Activated CD4-positive, CD25-positive, alpha-beta regulatory T cell treated with anti-CD3 and anti-CD28 coated beads, Interleukin-2, amount 50 U/mL, for 24 hours (primary cell): ENCODE data around the gene BECN2.
"Not testable (repeated sequence)": the region's sequence is repeated elsewhere in the genome, so short reads cannot be mapped to it uniquely, and the experiment has no call there.

Source experiments
- ATAC-seq, 2 donors: fragments of 150-1000 bp; cut with Tn5 transposase; one replicate each; pipeline ENCODE4 v1.10.0; 2021; ENCODE audit warnings: mild to moderate bottlenecking in 1 of 2, moderate library complexity in 1 of 2

Gene BECN2

GRCh38 chr1:241979926-241980325 is 22.4 kb downstream of the BECN2 start:
- no peak for ATAC-seq

- no peak for ATAC-seq
These were observed 28.2 kb downstream of the BECN2 start for GRCh38 chr1:241985787-241986186.

- ATAC-seq, result not testable (repeated sequence)
These were observed 30.9 kb downstream of the BECN2 start for GRCh38 chr1:241988389-241988930.

- ATAC-seq, result no peak
These were observed 32.5 kb downstream of the BECN2 start for GRCh38 chr1:241990040-241990439.

- no peak for ATAC-seq
These were observed 35.2 kb downstream of the BECN2 start for GRCh38 chr1:241992734-241993133.

- no peak for ATAC-seq
These were observed 36.6 kb downstream of the BECN2 start for GRCh38 chr1:241994171-241994570.

- no peak for ATAC-seq
These were observed 39.9 kb downstream of the BECN2 start for GRCh38 chr1:241997401-241997998.

- peak; percentile 71 to 75 for ATAC-seq
These were observed 40.9 kb downstream of the BECN2 start for GRCh38 chr1:241998412-241998921.

- no peak for ATAC-seq
These were observed 41.5 kb downstream of the BECN2 start, which contains the start of gene MAP1LC3C for GRCh38 chr1:241999026-241999425. MAP1LC3C (minus strand) TSS chr1:241999098; CDS start chr1:241999008, 90 bp downstream.

GRCh38 chr1:242000434-242000833 is 42.9 kb downstream of the BECN2 start:
- no peak for ATAC-seq

GRCh38 chr1:242002072-242002471 is 44.5 kb downstream of the BECN2 start:
- ATAC-seq, result no peak

- ATAC-seq, result no peak
These were observed 44.9 kb downstream of the BECN2 start for GRCh38 chr1:242002510-242002909.

- ATAC-seq, result no peak
These were observed 47.4 kb downstream of the BECN2 start for GRCh38 chr1:242004751-242005495.

GRCh38 chr1:242005866-242006535 is 48.4 kb downstream of the BECN2 start:
- ATAC-seq, result no peak

- ATAC-seq, result no peak
These were observed 49.4 kb downstream of the BECN2 start for GRCh38 chr1:242006976-242007375.
